Thyroid gland (tissue), 4 donors: ENCODE data around the gene FAM83B. TPM values are rescaled to one million over a fixed set of nuclear protein-coding genes. Genes with fewer than 3 reads are reported as not detected.

ENCODE experiments used
- DNase-seq, 2 donors: peaks; one replicate each; pipeline ENCODE4 v3.0.0-alpha.2; 2019
- H3K27ac ChIP-seq, 3 donors: fragments of 200-600 bp; sonication (generic); 1 replicate in 2 of 3; 2 replicates in 1 of 3; pipeline ENCODE4 v1.5.1; 2016 to 2019; ENCODE audit warnings: mild to moderate bottlenecking in 1 of 3, moderate library complexity in 1 of 3
- H3K27me3 ChIP-seq: fragments of 200-600 bp; sonication (generic); one replicate; pipeline ENCODE4 v1.5.1; 2019
- H3K36me3 ChIP-seq, 2 donors: fragments of 200-600 bp; sonication (generic); one replicate each; pipeline ENCODE4 v1.5.1; 2016 to 2019
- H3K4me1 ChIP-seq, 2 donors: fragments of 200-600 bp; sonication (generic); one replicate each; pipeline ENCODE4 v1.5.1; 2017 to 2019
- H3K4me3 ChIP-seq, 3 donors: fragments of 200-600 bp; sonication (generic); replicated peaks in 1 of 3; 1 replicate in 2 of 3; 2 replicates in 1 of 3; pipeline ENCODE4 v1.5.1; 2016; ENCODE audit warnings: mild to moderate bottlenecking in 1 of 3
- H3K9me3 ChIP-seq: fragments of 200-600 bp; sonication (generic); one replicate; pipeline ENCODE4 v1.5.1; 2017
- CTCF ChIP-seq, 6 experiments: fragments of 200-600 bp in 3 of 6; fragments of 450-650 bp in 3 of 6; sonication (generic) in 3 of 6; IDR thresholded peaks; one replicate each; pipeline ENCODE4 v1.5.1; 2016 to 2019; ENCODE audit warnings: antibody characterized with exemption in 6 of 6, mild to moderate bottlenecking in 2 of 6, inconsistent platforms in 1 of 6, moderate library complexity in 1 of 6
- POLR2A ChIP-seq, 2 donors: fragments of 450-650 bp; IDR thresholded peaks; one replicate each; pipeline ENCODE4 v1.6.1; 2017; ENCODE audit warnings: antibody characterized with exemption in 2 of 2, mild to moderate bottlenecking in 2 of 2, moderate library complexity in 1 of 2
- WGBS, 2 donors: methylation state at CpG; one replicate each; pipeline ENCODE4 v1.1.5; 2017; 5-methylcytosine and 5-hydroxymethylcytosine counted together
- intact Hi-C: fragments of 100-400 bp; cut with DNase I; formaldehyde crosslinking; loops from one replicate; pipeline ENCODE4 v1.15.1; 2023
- total RNA-seq, 4 donors: library from RNA; depleted of rRNA; stranded (reverse); fragments of >200 nt; gene quantifications; one replicate each; pipeline ENCODE4 v1.2.3, GENCODE V29; 2016

The FAM83B gene
- total RNA-seq, 4 donors from 2014 or later: 20.3 to 29.9 (median 23.5) TPM

- DNase-seq: no peak
- intact Hi-C loops: no loop called here
- Histone ChIP-seq H3K27me3 (no peaks in the 10 kb centered on the region), H3K4me1 (peaks cover 0 to 11% of the 10 kb centered on the region in 2 donors), H3K36me3 (no peaks in the 10 kb centered on the region), H3K9me3 (no peaks in the 10 kb centered on the region), H3K4me3 (no peak overlapping the region), H3K27ac (no peak overlapping the region)
- TF ChIP-seq CTCF (IDR thresholded peaks at IDR 0.05): no peak
- TF ChIP-seq POLR2A (IDR thresholded peaks at IDR 0.05): no peak
- 65 to 66% methylated on average over 5 of the region's 5 CpGs for WGBS, 2 donors
Observed at GRCh38 chr6:54802775-54803634, 43.6 kb upstream of the FAM83B start.

GRCh38 chr6:54805077-54805476, 41.5 kb upstream of the FAM83B start:
- no peak overlapping the region for H3K27ac ChIP-seq
- 42 to 60% methylated on average over 1 of the region's 1 CpG for WGBS, 2 donors
- intact Hi-C loops: no loop called here
- no peaks in the 10 kb centered on the region for H3K36me3 ChIP-seq
- no peak for TF ChIP-seq CTCF (IDR thresholded peaks at IDR 0.05)
- no peak for TF ChIP-seq POLR2A (IDR thresholded peaks at IDR 0.05)
- H3K4me3 ChIP-seq: no peak overlapping the region
- no peaks in the 10 kb centered on the region for H3K27me3 ChIP-seq
- DNase-seq: no peak
- H3K9me3 ChIP-seq: no peaks in the 10 kb centered on the region
- H3K4me1 ChIP-seq: peaks cover 0 to 11% of the 10 kb centered on the region in 2 donors

GRCh38 chr6:54810147-54810546, 36.4 kb upstream of the FAM83B start:
- Histone ChIP-seq H3K4me1 (peaks cover 0 to 11% of the 10 kb centered on the region in 2 donors), H3K27ac (no peak overlapping the region), H3K9me3 (no peaks in the 10 kb centered on the region), H3K4me3 (no peak overlapping the region), H3K27me3 (no peaks in the 10 kb centered on the region), H3K36me3 (no peaks in the 10 kb centered on the region)
- intact Hi-C loops: no loop called here
- TF ChIP-seq CTCF (IDR thresholded peaks at IDR 0.05) (no peak), POLR2A (IDR thresholded peaks at IDR 0.05) (no peak)
- DNase-seq: no peak

- WGBS, 2 donors: 75 to 76% methylated on average over 3 of the region's 3 CpGs
- Histone ChIP-seq H3K27ac (no peak overlapping the region), H3K4me1 (no peaks in the 10 kb centered on the region), H3K9me3 (no peaks in the 10 kb centered on the region), H3K36me3 (no peaks in the 10 kb centered on the region), H3K27me3 (no peaks in the 10 kb centered on the region), H3K4me3 (no peak overlapping the region)
- TF ChIP-seq CTCF (IDR thresholded peaks at IDR 0.05) (no peak), POLR2A (IDR thresholded peaks at IDR 0.05) (no peak)
- intact Hi-C loops: no loop called here
- DNase-seq: no peak
Observed at GRCh38 chr6:54813892-54814291, 32.7 kb upstream of the FAM83B start.

- no peak for TF ChIP-seq CTCF (IDR thresholded peaks at IDR 0.05)
- TF ChIP-seq POLR2A (IDR thresholded peaks at IDR 0.05): no peak
- 86 to 88% methylated on average over 2 of the region's 2 CpGs for WGBS, 2 donors
Observed at GRCh38 chr6:54817236-54817635, 29.3 kb upstream of the FAM83B start.

More at GRCh38 chr6:54817236-54817635, 29.3 kb upstream of the FAM83B start:
- intact Hi-C loops: no loop called here
- Histone ChIP-seq H3K9me3 (no peaks in the 10 kb centered on the region), H3K27ac (no peak overlapping the region), H3K4me1 (no peaks in the 10 kb centered on the region), H3K4me3 (no peak overlapping the region), H3K27me3 (no peaks in the 10 kb centered on the region), H3K36me3 (no peaks in the 10 kb centered on the region)
- DNase-seq: no peak
